GM12878 (cell line): Measurements from ENCODE around the gene ZMIZ1. TPM values are rescaled to one million over a fixed set of nuclear protein-coding genes. Genes with fewer than 3 reads are reported as not detected.

Source experiments
- ATAC-seq: fragments of 200-7000 bp; cut with Tn5 transposase; 3 replicates; pipeline ENCODE4 v1.9.1; 2020; ENCODE audit warnings: mild to moderate bottlenecking, moderate library complexity
- BruUV-seq: library from RNA; stranded (reverse); fragments of 400-500 nt; replicated peaks from 2 replicates; lab custom pipeline; 2021; lab: Mats Ljungman, UMichigan
- CTCF ChIA-PET: fragments of 300-600 bp; sonication (Branson Sonifier 250); formaldehyde crosslinking; extraction: SDS; loops from one replicate; lab custom pipeline; 2021; ENCODE audit warnings: inconsistent platforms; lab: Yijun Ruan, JAX
- POLR2A ChIA-PET: fragments of 350-600 bp; formaldehyde crosslinking; extraction: SDS; loops from one replicate; lab custom pipeline; 2021; ENCODE audit warnings: inconsistent platforms; lab: Charles Lee
- RAD21 ChIA-PET: fragments of 300-600 bp; sonication (Branson Sonifier 250); formaldehyde crosslinking; loops from one replicate; lab custom pipeline; 2023; ENCODE audit warnings: antibody characterized with exemption; ENCODE audit not compliant: unreplicated experiment; lab: Charles Lee
- SMC1A ChIA-PET: fragments of 300-600 bp; sonication (Branson Sonifier 250); formaldehyde crosslinking; loops from one replicate; lab custom pipeline; 2023; ENCODE audit not compliant: unreplicated experiment, uncharacterized antibody; lab: Charles Lee
- DNase-seq: peaks from one replicate; pipeline ENCODE4 v3.0.0-alpha.2; 2011; ENCODE audit warnings: low read depth, low spot score
- FAIRE-seq: peaks from 3 replicates; lab custom pipeline; 2011; peaks lifted over from hg19 to GRCh38; lab: Jason Lieb, UNC
- H2AFZ ChIP-seq: 2 replicates; pipeline ENCODE4 v1.6.0; 2011; ENCODE audit warnings: low read depth, low read length, control low read depth; ENCODE audit not compliant: control insufficient read depth
- H3K27ac ChIP-seq: 2 replicates; pipeline ENCODE4 v1.5.1; 2011; ENCODE audit warnings: control low read depth; ENCODE audit not compliant: control insufficient read depth, insufficient read depth
- H3K27me3 ChIP-seq, 2 experiments: replicated peaks in 1 of 2; 2 replicates each; pipeline versions ENCODE4 v1.6.0 to v1.6.1; 2011; ENCODE audit warnings: low read length in 1 of 2; ENCODE audit not compliant: control insufficient read depth in 2 of 2, insufficient read depth in 2 of 2
- H3K36me3 ChIP-seq, 2 experiments: 2 replicates each; pipeline ENCODE4 v1.5.1; 2011; ENCODE audit warnings: low read length in 1 of 2; ENCODE audit not compliant: control insufficient read depth in 2 of 2, insufficient read depth in 2 of 2
- H3K4me1 ChIP-seq: 2 replicates; pipeline ENCODE4 v1.6.1; 2011; ENCODE audit warnings: mild to moderate bottlenecking, low read length, moderate library complexity, mixed read lengths; ENCODE audit not compliant: control insufficient read depth, insufficient read depth
- H3K4me2 ChIP-seq: 2 replicates; pipeline ENCODE4 v1.6.0; 2011; ENCODE audit warnings: control low read depth; ENCODE audit not compliant: control insufficient read depth, insufficient read depth
- H3K4me3 ChIP-seq: fragments of 200-600 bp; sonication (generic); 2 replicates; pipeline ENCODE4 v1.5.1; 2016
- H3K79me2 ChIP-seq: 2 replicates; pipeline ENCODE4 v1.6.0; 2011; ENCODE audit warnings: low read length; ENCODE audit not compliant: control insufficient read depth, insufficient read depth
- H3K9ac ChIP-seq: 2 replicates; pipeline ENCODE4 v1.8.0; 2011; ENCODE audit warnings: low read length, control low read depth, mixed read lengths; ENCODE audit not compliant: control insufficient read depth, insufficient read depth
- H3K9me3 ChIP-seq: replicated peaks from 3 replicates; pipeline ENCODE4 v1.5.1; 2011; ENCODE audit warnings: mild to moderate bottlenecking, low read length; ENCODE audit not compliant: control insufficient read depth, insufficient read depth
- H4K20me1 ChIP-seq: 2 replicates; pipeline ENCODE4 v1.6.0; 2011; ENCODE audit not compliant: control insufficient read depth, insufficient read depth
- BHLHE40 ChIP-seq, 2 experiments: fragments of 450-650 bp in 1 of 2; IDR thresholded peaks; 2 replicates each; pipeline ENCODE4 v1.6.1; 2011 to 2017; ENCODE audit warnings: low read depth in 2 of 2, borderline replicate concordance in 1 of 2, improper control_type of control experiment in 1 of 2, low read length in 1 of 2, mild to moderate bottlenecking in 1 of 2
- BRCA1 ChIP-seq: IDR thresholded peaks from 2 replicates; pipeline ENCODE4 v1.6.1; 2011; ENCODE audit warnings: low read depth, low read length, improper control_type of control experiment
- HDAC6 ChIP-seq: fragments of 200-600 bp; sonication (generic); IDR thresholded peaks from one replicate; pipeline ENCODE4 v1.8.0; 2017; ENCODE audit warnings: antibody characterized with exemption; ENCODE audit not compliant: unreplicated experiment
- HDGF ChIP-seq: fragments of 450-650 bp; IDR thresholded peaks from 2 replicates; pipeline ENCODE4 v1.6.1; 2016; ENCODE audit warnings: antibody characterized with exemption
- NBN ChIP-seq: fragments of 450-650 bp; IDR thresholded peaks from 2 replicates; pipeline ENCODE4 v1.6.1; 2016
- NR2C2 ChIP-seq: IDR thresholded peaks from 2 replicates; pipeline ENCODE4 v1.6.1; 2011; ENCODE audit warnings: borderline replicate concordance, low read depth; ENCODE audit not compliant: control insufficient read depth, insufficient read length
- POU2F2 ChIP-seq: IDR thresholded peaks from 3 replicates; pipeline ENCODE4 v1.6.1; 2011; ENCODE audit warnings: low read depth, mild to moderate bottlenecking, low read length, borderline replicate concordance
- SMAD5 ChIP-seq: IDR thresholded peaks from 2 replicates; pipeline ENCODE4 v1.6.1; 2016; ENCODE audit warnings: antibody characterized with exemption, low read depth
- ZNF217 ChIP-seq: fragments of 450-650 bp; IDR thresholded peaks from 2 replicates; pipeline ENCODE4 v1.6.1; 2017; ENCODE audit warnings: antibody characterized with exemption, mild to moderate bottlenecking
- ZNF384 ChIP-seq: IDR thresholded peaks from 2 replicates; pipeline ENCODE4 v1.6.1; 2012; ENCODE audit warnings: low read depth, mild to moderate bottlenecking, low read length, improper control_type of control experiment, borderline replicate concordance
- ZZZ3 ChIP-seq: IDR thresholded peaks from 2 replicates; pipeline ENCODE4 v1.6.1; 2011; ENCODE audit warnings: low read depth; ENCODE audit not compliant: control insufficient read depth, insufficient read length
- whole genome bisulfite sequencing: methylation state at CpG from one replicate; pipeline ENCODE4 v1.1.6; 2016; ENCODE audit warnings: low lambda C conversion rate; ENCODE audit not compliant: insufficient replicate concordance, insufficient coverage; ENCODE audit errors: missing lambda C conversion rate; 5-methylcytosine and 5-hydroxymethylcytosine counted together
- in situ Hi-C: fragments of 300-500 bp; cut with MboI; formaldehyde crosslinking; loops from 9 replicates; pipeline ENCODE4 v1.14.3; 2018; ENCODE audit warnings: mixed read lengths
- intact Hi-C: fragments of 100-400 bp; cut with micrococcal nuclease; formaldehyde crosslinking; loops from one replicate; pipeline ENCODE4 v1.14.2; 2022; ENCODE audit not compliant: unreplicated experiment
- polyA plus RNA-seq, 11 experiments: library from polyadenylated mRNA; depleted of rRNA in 4 of 11; unstranded in 6 of 11; stranded (reverse) in 5 of 11; fragments of >200 nt; fragmentation: Nextera tagmentation in 4 of 11; fragmentation: Illumina TruSeq in 1 of 11; extraction: Ambion mirVana in 4 of 11; extraction: Trizol in 1 of 11; gene quantifications; 1 replicate in 1 of 11; 2 replicates in 10 of 11; pipeline versions ENCODE4 v1.2.1 to v1.2.3, GENCODE V29; 2011 to 2016; ENCODE audit warnings: inconsistent platforms in 2 of 11, missing spikeins in 2 of 11, low read depth in 1 of 11
- total RNA-seq, 4 experiments: library from RNA; depleted of rRNA in 3 of 4; stranded (reverse); fragments of >200 nt in 3 of 4; fragmentation: Illumina TruSeq in 1 of 4; extraction: Trizol in 1 of 4; gene quantifications; 2 replicates each; pipeline versions ENCODE4 v1.2.1 to v1.2.3, GENCODE V29; 2013 to 2021
- TF ChIP-seq, protein P1 (sequence below): fragments of 450-650 bp; IDR thresholded peaks from 2 replicates; pipeline ENCODE4 v1.6.1; 2017; ENCODE audit warnings: mild to moderate bottlenecking, low read depth, inconsistent platforms; ENCODE audit not compliant: poor library complexity, severe bottlenecking
- TF ChIP-seq, protein P2 (sequence below): fragments of 150-350 bp; IDR thresholded peaks from 2 replicates; pipeline ENCODE4 v1.6.1; 2014; ENCODE audit warnings: mild to moderate bottlenecking, low read depth, low read length

The ZMIZ1 gene
- total and polyA plus RNA-seq, 10 of the 15 experiments (the other 5 are each of a cell fraction or from before 2014, with no cell fraction given) = 3.1 to 82.3 (median 14.9) TPM

DNA sequence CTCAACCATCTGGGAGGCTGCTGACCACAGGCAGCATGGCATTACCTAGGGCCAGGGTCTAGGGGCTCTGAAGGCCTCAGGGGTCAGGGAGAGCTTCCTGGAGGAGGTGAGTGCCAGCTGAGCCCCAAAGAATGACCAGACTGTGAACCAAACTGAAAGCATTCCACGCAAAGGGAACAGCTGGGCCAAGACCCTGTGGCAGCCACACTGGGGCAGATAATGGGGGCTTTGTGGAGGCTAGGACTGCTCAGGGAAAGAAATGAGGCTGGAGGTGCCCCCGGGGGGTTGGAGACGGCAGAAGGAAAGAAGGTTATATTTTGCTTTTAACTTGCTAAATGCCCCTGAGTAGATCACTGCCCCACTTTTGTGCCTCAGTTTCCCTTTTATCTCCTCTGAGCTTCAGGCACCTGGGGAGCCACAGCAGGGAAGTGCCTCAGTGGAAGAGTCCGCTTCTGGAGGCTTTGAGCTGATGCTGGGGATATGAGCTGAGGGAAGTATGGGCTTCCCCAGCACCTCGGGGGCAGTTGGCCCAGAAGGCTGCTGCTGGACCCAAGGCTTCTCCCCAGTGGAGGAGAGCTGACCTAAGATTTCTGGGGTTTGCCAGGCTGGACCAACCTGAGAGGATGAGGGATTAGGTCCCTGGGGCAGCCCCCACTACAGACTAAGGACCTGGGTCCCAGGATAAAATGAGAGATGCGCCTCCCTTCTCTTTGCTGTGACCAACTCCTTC lies 57.8 kb downstream of the ZMIZ1 start:
- H3K9me3 ChIP-seq = no peaks in the 10 kb centered on the region
- no peaks in the 10 kb centered on the region for H3K79me2 ChIP-seq
- H3K27me3 ChIP-seq = no peaks in the 10 kb centered on the region
- ChIA-PET SMC1A (no interaction called here), POLR2A (no interaction called here), CTCF (interaction anchor here (0.6 kb wide), 1 partner anchor 64 kb away, joined by 4 read pairs; no protein-coding TSS in a partner anchor), RAD21 (no interaction called here)
- TF ChIP-seq ZNF384 = no peak
- no peak for TF ChIP-seq SMAD5
- TF ChIP-seq BRCA1 = no peak
- no peak for TF ChIP-seq ZNF217
- no peak for TF ChIP-seq HDAC6
- TF ChIP-seq ZZZ3 = no peak
- TF ChIP-seq, protein P1, sequence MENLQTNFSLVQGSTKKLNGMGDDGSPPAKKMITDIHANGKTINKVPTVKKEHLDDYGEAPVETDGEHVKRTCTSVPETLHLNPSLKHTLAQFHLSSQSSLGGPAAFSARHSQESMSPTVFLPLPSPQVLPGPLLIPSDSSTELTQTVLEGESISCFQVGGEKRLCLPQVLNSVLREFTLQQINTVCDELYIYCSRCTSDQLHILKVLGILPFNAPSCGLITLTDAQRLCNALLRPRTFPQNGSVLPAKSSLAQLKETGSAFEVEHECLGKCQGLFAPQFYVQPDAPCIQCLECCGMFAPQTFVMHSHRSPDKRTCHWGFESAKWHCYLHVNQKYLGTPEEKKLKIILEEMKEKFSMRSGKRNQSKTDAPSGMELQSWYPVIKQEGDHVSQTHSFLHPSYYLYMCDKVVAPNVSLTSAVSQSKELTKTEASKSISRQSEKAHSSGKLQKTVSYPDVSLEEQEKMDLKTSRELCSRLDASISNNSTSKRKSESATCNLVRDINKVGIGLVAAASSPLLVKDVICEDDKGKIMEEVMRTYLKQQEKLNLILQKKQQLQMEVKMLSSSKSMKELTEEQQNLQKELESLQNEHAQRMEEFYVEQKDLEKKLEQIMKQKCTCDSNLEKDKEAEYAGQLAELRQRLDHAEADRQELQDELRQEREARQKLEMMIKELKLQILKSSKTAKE = no peak
- TF ChIP-seq BHLHE40 (IDR thresholded peaks at IDR 0.05; ENCODE audit: borderline replicate concordance in 1 of 2, low read depth in 2 of 2, low read length in 1 of 2) = no peak
- no peak for TF ChIP-seq NR2C2
- no peak for TF ChIP-seq POU2F2
- TF ChIP-seq, protein P2, sequence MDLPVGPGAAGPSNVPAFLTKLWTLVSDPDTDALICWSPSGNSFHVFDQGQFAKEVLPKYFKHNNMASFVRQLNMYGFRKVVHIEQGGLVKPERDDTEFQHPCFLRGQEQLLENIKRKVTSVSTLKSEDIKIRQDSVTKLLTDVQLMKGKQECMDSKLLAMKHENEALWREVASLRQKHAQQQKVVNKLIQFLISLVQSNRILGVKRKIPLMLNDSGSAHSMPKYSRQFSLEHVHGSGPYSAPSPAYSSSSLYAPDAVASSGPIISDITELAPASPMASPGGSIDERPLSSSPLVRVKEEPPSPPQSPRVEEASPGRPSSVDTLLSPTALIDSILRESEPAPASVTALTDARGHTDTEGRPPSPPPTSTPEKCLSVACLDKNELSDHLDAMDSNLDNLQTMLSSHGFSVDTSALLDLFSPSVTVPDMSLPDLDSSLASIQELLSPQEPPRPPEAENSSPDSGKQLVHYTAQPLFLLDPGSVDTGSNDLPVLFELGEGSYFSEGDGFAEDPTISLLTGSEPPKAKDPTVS = no peak
- no peak for TF ChIP-seq HDGF
- TF ChIP-seq NBN = no peak
- H2AFZ ChIP-seq = no peak overlapping the region
- H3K4me3 ChIP-seq = no peak overlapping the region
- H3K9ac ChIP-seq = no peak overlapping the region
- no peak for ATAC-seq
- no peaks in the 10 kb centered on the region for H3K36me3 ChIP-seq
- BruUV-seq = no TSS peak
- H3K4me1 ChIP-seq = no peaks in the 10 kb centered on the region
- no peaks in the 10 kb centered on the region for H4K20me1 ChIP-seq
- H3K4me2 ChIP-seq = no peak overlapping the region
- 38% methylated on average over 6 of the region's 6 CpGs for WGBS
- intact Hi-C loops = no loop called here
- no peak for FAIRE-seq
- in situ Hi-C loops = no loop called here
- no peak for DNase-seq
- no peak overlapping the region for H3K27ac ChIP-seq
